Activated gamma-delta T cell treated with anti-CD3 and anti-CD28 coated beads, Interleukin-2, amount 50 U/mL, for 16 hours (primary cell): Measurements from ENCODE around the gene ZNF148.

Experiments
- DNase-seq: peaks from one replicate; pipeline ENCODE4 v3.0.0-alpha.2; 2020; ENCODE audit warnings: low read depth

The ZNF148 gene

GRCh38 chr3:125278155-125278554 lies 97.0 kb downstream of the ZNF148 start:
- DNase-seq: no peak

GRCh38 chr3:125271127-125271526 lies 104.0 kb downstream of the ZNF148 start:
- no peak for DNase-seq

- no peak for DNase-seq
These were observed 107.7 kb downstream of the ZNF148 start for GRCh38 chr3:125267460-125267859.

DNA sequence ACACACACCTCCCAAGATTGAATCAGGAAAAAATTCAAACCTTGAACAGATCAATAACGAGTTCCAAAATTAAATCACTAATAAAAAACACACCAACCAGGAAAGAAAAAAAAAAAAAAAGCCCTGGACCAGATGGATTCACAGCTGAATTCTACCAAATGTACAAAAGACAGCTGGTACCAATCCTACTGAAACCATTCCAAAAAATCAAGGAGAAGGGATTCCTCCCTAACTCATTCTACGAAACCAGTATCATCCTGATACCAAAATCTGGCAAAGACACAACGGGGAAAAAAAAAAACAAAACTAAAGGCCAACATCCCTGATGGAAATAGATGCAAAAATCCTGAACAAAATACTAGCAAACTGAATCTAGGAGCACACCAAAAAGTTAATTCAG lies 108.2 kb downstream of the ZNF148 start:
- DNase-seq: no peak

GRCh38 chr3:125262161-125262560 lies 113.0 kb downstream of the ZNF148 start:
- no peak for DNase-seq

- DNase-seq: no peak
These were observed 114.1 kb downstream of the ZNF148 start for GRCh38 chr3:125261031-125261430.

- no peak for DNase-seq
These were observed 115.0 kb downstream of the ZNF148 start for GRCh38 chr3:125260158-125260557.

DNA sequence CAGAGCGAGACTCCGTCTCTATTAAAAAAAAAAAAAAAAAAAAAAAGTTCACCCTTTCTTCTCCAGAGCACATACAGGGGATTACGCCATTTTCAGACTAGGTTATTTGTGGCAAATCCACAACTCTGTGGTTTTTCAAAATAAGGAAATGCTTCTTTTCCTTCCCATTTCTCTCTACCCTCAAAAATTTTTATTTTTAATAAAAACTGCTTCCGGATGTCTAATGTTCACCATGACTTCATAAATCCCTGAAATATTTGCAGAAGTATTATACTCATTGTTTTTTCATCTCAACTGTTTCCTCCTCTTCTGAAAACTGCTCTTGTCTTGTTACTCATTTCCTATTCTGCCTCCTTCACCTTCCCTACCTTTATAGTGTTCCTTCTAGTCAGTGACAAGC lies 117.6 kb downstream of the ZNF148 start:
- DNase-seq: no peak

DNA sequence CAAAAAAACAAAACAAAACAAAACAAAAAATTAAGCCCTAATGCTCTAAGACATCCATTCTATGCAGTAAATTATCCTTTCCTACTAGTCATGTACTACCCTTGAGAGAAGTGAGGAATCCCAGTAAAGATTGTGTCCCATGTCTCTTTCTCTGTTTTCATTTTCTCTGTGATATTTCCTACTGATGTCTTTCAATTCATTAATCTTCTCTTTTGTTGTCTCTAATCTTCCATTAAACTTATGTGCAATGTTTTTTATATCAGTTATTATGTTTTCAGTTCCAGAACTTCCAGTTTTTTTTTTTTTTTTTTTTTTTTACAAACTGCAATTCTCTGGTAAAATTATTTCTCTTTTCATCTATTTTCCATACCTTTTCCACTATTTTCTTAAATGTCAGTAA lies 118.5 kb downstream of the ZNF148 start:
- no peak for DNase-seq

DNA sequence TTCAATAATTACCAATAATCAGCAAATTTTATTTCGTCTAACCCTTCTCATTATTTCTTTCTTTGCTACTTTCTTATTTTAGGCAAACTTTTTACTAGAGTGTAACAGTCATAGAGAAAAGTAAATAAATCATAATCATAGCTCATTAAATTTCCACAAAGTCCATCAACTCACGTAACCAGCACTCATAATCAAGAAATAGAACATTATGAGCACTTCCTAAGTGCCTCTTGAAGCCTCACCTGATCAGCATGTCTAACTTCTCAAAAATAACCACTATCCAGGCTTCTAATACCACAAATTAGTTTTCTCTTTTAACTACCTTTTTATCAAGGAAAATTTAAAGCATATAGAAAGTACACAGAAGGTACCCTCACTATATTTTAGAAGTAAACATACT lies 124.2 kb downstream of the ZNF148 start:
- no peak for DNase-seq

DNA sequence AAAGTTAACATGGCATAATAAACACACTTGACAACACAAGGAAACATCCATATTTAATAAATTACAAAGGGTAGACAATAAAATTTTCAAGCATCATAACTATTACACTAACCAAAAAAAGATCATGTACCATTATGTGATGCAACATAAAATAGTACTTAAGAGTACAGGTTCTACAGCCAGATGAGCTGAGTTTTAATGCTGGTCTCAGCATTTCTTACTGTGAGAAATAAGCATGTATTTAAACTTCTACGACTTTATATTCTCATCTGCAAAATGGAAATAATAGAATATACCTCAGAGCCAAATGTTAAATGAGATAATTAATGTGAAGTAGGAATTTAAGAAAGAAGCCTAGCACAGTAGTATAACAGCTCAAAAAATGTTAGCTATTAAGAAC lies 128.9 kb downstream of the ZNF148 start:
- no peak for DNase-seq

DNA sequence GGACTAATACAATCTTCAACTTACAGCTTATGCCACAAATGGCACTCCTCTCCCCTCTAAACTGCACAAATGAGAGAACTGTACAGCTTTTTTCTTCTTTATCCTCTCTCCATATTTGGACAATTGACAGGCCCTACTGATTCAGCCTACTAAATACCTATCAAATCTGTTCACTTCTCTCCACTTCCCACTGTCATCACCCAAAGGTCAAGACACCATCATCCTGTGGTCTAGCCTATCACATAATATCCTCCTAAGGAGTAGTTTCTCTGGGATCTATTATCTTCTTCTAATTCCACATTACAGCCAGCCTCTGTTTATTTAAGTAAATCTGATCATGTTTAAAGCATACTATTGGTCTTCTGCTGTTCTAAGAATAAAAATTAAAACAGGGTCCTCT lies 129.6 kb downstream of the ZNF148 start:
- DNase-seq: no peak

DNA sequence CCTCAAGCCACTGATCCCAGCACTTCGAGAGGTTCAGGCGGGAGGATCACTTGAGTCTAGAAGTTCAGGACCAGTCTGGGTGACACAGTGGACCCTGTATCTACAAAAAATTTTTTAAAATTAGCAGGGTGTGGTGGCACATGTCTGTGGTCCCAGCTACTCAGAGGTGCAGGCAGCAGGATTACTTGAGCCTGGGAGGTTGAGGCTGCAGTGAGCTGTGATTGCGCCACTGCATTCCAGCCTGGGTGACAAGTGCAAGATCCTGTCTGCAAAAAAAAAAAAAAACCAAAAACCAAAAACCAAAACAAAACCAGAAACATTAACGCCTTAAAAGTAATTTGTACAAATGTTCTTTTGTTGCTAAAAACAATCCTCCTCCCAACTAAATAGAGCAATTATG lies 134.6 kb downstream of the ZNF148 start:
- no peak for DNase-seq

DNA sequence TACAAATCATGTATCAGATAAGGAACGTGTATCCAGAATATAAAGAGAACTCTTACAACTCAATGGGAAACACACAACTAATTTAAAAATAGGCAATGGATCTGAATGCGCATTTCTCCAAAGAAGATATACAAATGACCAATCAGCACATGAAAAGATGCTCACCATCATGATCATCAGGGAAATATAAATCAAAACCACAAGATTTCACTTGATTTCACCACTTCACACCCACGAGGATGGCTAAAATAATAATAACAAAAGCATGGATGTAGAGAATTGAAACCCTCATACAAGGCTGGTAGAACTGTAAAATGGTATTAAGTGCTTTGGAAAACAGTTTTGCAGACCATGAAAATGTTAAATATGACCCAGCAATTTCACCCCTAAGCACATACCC lies 135.9 kb downstream of the ZNF148 start:
- no peak for DNase-seq

- no peak for DNase-seq
These were observed 136.4 kb downstream of the ZNF148 start for GRCh38 chr3:125238759-125239158.

DNA sequence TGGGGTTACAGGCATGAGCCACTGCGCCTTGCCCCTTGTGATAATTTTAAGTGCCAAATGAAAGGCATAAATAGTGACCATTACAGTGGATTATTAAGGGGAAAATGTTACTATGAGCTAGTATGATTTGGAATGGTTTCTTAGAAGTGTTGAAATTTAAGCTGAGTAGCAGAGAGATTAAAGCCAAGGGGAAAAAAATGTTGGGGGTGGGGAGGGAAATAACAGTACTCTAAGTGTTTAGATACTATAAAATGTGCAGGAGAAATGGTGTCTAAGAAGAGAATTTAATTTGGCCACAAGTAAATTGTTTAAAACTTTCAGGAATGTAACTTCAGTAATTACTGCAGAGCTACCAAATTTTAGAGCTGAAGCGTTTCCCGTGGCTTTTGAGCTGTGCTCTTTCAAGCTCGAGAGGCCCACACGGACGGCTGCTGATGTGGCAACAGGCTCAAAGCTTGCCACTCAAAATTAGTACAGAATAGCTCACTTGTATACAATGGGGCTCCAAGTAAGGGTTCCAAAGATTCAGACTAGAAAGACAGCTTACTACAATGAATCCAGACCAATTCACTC lies 138.7 kb downstream of the ZNF148 start:
- no peak for DNase-seq

- DNase-seq: no peak
These were observed 140.3 kb downstream of the ZNF148 start for GRCh38 chr3:125234831-125235230.

DNA sequence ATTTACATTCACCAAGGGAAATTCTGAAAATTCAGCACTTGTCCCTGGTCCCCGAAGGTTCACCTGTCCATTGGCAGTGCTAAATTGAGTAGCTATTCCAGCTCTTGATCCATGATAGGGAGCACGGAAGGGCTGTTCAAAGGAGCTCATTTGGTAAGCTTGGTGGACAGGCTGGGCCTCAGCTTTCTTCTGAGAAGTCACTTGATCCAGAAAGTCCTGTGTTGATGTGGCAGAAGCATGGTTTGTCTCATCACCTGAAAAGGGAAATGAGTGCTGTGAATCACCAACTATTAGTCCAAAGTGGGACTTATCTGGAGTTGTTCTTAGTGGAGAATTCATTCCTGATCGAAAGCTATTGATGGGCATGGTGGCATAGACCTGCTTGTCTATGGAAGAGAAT lies 142.7 kb downstream of the ZNF148 start:
- no peak for DNase-seq

GRCh38 chr3:125231895-125232294 lies 143.2 kb downstream of the ZNF148 start:
- DNase-seq: no peak

DNA sequence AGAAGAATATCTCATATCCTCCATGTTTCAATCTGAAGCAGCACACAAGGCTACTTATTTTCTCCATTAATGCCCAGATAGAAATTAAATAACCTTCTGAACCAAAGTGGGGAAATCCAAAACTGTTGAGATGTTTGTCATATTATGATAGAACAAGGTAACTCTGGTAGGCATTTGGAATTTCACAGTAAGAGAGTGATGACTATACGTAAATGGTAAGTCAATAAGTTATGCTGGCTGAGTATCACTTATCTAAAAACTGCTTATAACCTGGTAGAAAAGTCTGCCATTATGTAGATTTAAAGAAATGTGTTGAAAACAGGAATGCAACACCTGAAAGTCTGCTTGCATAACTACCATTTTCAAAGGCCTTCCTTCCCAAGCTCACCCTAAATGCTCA lies 145.4 kb downstream of the ZNF148 start:
- DNase-seq: no peak

DNA sequence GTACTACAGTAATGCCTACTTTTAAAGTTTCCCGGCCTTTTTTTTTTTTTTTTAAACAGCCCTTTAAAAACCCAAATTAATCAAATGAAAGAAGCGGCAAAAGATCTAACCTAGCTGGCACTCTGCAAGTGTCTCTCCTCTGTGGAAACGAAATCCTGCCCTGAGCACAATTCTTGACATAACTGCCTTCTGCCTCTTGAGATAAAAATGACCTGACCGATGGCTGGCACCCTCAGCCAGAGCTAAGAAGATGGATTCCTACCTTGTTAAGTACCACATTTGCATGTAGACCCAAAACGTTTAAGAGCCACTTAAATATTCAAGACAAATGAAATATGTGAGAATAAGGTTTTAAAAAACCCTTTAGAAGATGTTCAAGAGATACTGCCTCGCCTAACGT lies 146.0 kb downstream of the ZNF148 start:
- DNase-seq: no peak

- DNase-seq: no peak
These were observed 153.3 kb downstream of the ZNF148 start for GRCh38 chr3:125221831-125222230.

DNA sequence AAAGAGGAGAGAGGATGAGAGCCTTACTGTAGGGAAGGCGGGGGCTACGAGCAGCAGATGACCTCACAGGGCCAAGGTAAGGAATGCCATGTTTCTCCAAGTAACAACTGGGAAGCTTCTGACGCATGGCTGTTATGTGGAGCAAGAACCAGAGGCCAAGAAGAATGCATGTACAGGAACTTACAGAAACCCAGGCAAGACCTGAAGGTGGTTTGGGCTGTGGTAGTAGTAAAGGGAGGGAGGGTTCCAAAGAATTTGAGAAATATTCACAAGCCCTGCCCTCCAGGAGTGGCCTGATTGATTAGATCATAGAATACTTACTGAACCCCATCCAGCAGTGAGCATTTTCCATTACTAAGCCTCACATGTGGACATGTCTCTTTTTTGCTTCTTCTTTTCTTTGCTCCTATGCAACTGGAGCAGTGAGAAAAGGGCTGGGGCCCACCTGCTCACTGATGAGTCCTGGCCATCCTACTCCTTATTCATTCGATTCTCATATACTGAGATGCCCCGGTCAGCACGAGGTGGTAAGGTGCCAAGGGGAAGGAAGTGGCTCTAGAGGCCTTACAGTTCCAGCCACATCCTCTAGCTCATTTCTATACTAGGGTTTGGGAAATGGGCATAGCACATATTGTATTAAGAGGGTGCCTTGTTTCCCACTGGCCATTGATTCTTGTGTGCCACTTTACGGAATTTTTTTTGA lies 154.2 kb downstream of the ZNF148 start:
- DNase-seq: no peak

- no peak for DNase-seq
These were observed 154.9 kb downstream of the ZNF148 start for GRCh38 chr3:125220183-125220582.
